ENCODE data around the gene DGCR2.
"Not testable (repeated sequence)": the region's sequence is repeated elsewhere in the genome, so short reads cannot be mapped to it uniquely, and the experiment has no call there.

The DGCR2 gene

GRCh38 chr22:19052941-19053541 is 69.2 kb downstream of the DGCR2 start:
- DNase-seq = no peak
- no peak for TF ChIP-seq POLR2A (IDR thresholded peaks at IDR 0.05; ENCODE audit: low read length)
- TF ChIP-seq GATA1 (IDR thresholded peaks at IDR 0.05; ENCODE audit: low read depth, low read length) = no peak

DNA sequence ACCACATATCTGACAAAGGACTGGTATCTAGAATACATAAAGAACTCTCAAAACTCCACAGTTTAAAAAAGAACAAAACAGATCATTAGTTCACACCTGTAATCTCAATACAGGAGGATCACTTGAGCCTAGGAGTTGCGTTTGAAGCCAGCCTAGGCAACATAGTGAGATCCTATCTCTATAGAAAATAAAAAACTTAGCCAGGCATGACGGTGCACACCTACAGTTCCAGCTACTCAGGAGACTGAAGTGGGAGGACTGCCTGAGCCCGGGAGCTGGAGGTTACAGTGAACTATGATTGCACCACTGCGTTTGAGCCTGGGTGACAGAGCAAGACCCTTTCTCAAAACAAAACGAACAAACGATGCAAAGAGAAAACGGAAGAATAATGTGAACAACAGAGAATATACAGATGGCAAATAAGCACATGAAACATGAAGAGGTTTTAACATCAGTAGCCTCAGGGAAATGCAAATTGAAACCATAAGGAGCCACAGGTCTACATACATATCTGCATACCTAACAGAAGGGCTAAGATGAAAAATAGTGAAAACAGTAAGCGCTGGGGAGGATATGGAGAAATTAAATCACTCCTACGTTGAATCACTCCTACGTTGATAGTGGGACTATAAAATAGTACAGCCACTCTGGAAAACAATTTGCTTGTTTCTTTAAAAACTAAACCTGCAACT is 70.7 kb downstream of the DGCR2 start:
- TF ChIP-seq POLR2A (IDR thresholded peaks at IDR 0.05; ENCODE audit: low read length) = no peak
- no peak for TF ChIP-seq GATA1 (IDR thresholded peaks at IDR 0.05; ENCODE audit: low read depth, low read length)
- DNase-seq = no peak

DNA sequence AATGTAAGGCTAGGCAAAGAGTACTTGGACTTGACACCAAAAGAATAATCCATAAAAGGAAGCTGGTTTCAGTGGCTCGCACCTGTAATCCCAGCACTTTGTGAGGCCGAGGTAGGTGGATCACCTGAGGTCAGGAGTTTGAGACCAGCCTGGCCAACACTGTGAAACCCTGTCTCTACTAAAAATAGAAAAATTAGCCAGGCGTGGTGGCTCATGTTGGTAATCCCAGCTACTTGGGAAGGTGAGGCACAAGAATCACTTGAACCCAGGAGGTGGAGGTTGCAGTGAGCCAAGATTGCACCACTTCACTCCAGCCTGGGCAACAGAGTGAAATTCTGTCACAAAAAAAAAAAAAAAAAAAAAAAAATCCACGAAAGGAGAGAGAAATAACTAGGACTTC is 71.4 kb downstream of the DGCR2 start:
- DNase-seq = not testable (repeated sequence)

DNA sequence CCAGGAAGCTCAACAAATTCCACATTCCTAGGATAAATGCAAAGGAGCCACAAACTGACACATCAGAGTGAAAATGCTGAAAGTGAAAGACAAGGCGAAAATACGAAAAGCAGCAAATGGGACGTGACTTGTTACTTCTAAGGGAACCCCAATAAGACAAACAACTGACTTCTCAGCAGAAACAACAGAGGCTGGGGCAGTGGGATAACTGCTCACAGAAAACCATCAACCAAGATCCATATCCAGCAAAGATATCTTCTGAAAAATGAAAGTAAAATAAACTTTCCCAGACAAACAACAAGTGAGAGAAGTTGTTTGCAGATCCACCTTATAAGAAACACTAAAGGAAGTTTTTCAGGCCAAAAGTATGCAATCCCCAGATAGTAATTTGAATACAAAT is 72.1 kb downstream of the DGCR2 start:
- TF ChIP-seq POLR2A (IDR thresholded peaks at IDR 0.05; ENCODE audit: low read length) = no peak
- no peak for TF ChIP-seq GATA1 (IDR thresholded peaks at IDR 0.05; ENCODE audit: low read depth, low read length)
- no peak for DNase-seq

- TF ChIP-seq POLR2A (IDR thresholded peaks at IDR 0.05; ENCODE audit: low read length) (no peak), GATA1 (IDR thresholded peaks at IDR 0.05; ENCODE audit: low read depth, low read length) (no peak)
- no peak for DNase-seq
Observed at GRCh38 chr22:19048531-19048930, 73.7 kb downstream of the DGCR2 start.

GRCh38 chr22:19047993-19048392 is 74.2 kb downstream of the DGCR2 start:
- no peak for DNase-seq
- no peak for TF ChIP-seq POLR2A (IDR thresholded peaks at IDR 0.05; ENCODE audit: low read length)
- no peak for TF ChIP-seq GATA1 (IDR thresholded peaks at IDR 0.05; ENCODE audit: low read depth, low read length)

DNA sequence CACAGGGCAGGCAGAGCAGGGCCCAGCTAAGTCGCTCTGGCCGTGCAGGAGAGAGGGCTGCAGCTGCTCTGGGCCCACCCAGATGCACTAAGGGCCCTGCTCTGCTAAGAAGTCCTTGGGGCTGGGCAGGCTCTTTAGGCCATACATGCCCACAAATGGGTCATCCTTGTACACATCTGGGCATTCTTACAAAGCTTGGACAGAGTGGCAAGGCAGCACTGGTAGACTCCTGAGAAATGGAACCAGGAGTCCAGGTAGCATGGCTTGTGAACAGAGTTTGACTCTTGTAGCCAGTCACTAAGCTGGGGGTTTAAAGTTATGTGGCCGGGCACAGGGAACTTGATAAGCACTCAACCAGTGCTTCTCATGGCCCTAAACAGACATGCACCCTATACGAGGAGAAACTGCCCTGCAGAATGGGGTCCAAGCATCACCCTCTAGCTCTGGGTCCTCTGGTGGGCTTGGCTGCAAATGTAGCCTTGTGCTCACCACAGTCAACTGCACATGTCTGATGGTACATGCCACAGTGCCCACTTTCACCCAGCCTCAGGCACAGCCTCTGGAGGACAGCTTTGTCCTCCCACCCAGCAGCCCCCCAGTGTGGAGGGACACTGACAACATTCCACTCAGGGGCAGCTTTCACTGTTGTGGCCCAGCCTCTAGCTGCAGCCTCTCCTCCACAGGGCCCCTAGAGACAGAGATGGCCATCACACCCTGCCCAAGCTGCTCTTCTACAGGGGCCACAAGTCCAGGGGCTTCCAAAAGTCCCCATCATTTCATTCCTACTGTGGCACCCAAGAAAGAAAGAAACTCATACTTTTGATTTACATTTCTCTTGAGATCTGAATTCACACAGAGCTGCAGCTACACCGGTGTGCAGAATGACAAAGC is 75.2 kb downstream of the DGCR2 start:
- DNase-seq = no peak
- TF ChIP-seq POLR2A (IDR thresholded peaks at IDR 0.05; ENCODE audit: low read length) = no peak
- no peak for TF ChIP-seq GATA1 (IDR thresholded peaks at IDR 0.05; ENCODE audit: low read depth, low read length)

DNA sequence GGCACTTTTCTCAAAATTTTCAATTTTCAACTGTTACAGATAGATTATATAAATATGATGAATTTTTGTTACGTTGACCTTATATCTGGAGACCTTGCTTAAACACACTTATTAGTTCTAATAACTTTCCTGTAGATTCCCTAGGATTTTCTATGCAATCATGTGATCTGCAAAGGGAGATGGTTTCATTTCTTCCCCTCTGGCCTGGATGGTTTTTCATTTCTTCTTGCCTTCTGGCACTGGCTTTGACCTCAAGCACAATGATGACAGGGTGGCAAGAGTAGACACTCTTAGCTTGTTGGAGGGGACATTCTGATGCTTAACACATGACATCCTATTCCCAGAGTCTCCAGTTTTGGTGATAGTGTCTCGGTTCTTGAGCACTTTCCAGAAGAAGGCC is 75.9 kb downstream of the DGCR2 start:
- no peak for TF ChIP-seq GATA1 (IDR thresholded peaks at IDR 0.05; ENCODE audit: low read depth, low read length)
- TF ChIP-seq POLR2A (IDR thresholded peaks at IDR 0.05; ENCODE audit: low read length) = no peak
- no peak for DNase-seq

DNA sequence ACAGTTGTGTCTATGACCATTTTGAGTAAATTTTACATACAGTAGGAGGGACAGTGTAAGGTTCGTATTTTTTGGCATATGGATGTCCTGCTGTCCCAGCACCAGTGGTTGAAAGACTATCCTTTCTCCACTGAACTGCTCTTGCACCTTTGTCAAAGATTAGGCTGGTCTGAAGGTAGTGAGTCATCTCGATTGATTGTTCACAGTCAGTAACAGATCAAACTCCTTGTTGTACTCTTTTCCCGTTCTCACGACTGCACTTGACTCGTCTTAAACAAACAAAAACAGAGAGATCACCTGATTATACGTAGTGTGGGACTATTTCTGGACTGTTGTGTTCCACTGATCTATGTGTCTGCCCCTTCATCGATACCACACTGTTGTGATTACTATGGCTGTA is 77.1 kb downstream of the DGCR2 start:
- TF ChIP-seq GATA1 (IDR thresholded peaks at IDR 0.05; ENCODE audit: low read depth, low read length) (no peak), POLR2A (IDR thresholded peaks at IDR 0.05; ENCODE audit: low read length) (no peak)
- no peak for DNase-seq

- no peak for TF ChIP-seq GATA1 (IDR thresholded peaks at IDR 0.05; ENCODE audit: low read depth, low read length)
- no peak for TF ChIP-seq POLR2A (IDR thresholded peaks at IDR 0.05; ENCODE audit: low read length)
- no peak for DNase-seq
Observed at GRCh38 chr22:19044381-19044780, 77.8 kb downstream of the DGCR2 start.

DNA sequence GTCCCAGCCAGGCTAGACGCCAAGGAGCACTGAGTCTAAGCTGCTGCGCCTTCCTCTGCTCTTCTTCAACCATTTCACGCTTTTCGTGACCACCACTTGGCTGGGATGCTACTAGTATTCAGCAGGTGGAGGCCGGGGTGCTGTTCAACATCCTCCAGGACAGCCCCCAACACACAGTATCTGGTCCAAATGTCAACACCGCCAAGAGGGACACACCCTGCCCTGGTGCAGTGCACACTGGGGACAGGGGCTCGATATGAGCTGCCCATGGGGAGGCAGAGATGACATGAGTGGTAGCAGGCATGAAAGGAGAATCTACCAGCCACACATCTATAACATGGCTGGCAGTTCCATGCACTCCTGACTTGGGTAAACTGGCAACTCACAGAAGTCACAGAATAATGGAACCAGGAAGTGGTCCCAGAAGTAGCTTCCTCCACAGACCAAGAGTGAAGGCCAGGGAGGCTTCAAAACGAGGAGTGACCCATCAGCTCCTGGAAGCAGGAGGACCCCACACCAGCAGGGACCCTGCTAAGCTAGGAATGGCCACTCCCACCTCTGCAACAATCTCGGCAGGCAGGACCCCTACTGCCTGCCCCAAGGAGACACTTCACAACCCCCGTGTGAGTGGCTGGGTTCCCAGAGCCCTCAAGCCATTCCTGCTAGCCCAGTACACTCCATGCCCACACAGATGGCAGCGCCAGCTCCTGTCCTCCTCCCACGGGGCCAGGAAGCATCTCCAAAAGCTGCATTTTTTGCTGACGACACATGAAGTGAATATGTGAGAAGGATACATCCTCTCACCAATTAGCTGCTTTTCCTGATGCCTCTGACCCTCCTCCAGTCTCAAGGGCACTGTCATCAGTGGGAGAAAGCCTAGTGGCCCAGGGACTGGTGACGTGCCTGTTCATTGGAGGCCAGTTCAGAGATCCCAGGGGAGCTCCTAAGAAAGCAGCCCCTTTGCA is 78.8 kb downstream of the DGCR2 start:
- TF ChIP-seq GATA1 (IDR thresholded peaks at IDR 0.05; ENCODE audit: low read depth, low read length) (no peak), POLR2A (IDR thresholded peaks at IDR 0.05; ENCODE audit: low read length) (no peak)
- DNase-seq = no peak

DNA sequence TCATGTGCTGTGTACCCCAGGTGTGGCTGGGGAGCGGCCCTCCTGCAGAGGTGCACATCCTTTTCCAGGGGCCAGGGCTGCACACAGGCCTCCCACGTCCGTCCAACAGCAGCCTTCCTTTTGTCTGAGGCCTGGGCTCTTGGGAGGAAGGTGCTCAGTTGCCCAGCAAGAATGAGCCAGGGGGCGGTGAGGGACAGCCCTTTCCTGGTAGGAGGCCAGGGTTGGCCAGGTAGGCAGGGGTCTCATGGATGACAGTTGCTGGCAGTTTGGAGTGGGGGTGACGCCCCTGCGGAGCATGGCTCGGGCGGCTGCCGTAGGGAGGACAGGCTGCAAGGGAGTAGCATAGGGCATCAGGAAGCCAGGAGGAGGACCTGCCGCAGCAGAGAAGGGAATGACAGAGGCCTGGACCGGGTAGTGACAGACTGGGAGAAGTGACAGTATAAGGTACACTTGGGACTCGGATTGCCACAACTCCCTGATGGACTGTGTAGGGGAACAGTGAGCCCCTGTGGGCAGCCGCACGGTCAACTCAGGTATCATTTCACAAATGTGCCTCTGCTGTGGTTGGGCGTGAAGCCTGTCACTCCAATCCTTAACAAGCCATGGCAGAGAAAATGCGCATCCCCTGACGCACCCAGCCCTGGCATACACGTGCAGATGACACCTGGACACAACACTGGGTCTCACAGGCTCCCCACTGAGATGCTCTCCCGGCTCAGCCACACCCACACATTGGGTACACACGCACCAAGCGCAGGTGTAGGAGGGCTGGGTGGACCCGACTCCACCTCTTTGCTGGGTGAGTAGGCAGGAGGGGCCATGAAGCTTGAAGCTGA is 79.7 kb downstream of the DGCR2 start:
- TF ChIP-seq GATA1 (IDR thresholded peaks at IDR 0.05; ENCODE audit: low read depth, low read length) = no peak
- no peak for TF ChIP-seq POLR2A (IDR thresholded peaks at IDR 0.05; ENCODE audit: low read length)
- no peak for DNase-seq

DNA sequence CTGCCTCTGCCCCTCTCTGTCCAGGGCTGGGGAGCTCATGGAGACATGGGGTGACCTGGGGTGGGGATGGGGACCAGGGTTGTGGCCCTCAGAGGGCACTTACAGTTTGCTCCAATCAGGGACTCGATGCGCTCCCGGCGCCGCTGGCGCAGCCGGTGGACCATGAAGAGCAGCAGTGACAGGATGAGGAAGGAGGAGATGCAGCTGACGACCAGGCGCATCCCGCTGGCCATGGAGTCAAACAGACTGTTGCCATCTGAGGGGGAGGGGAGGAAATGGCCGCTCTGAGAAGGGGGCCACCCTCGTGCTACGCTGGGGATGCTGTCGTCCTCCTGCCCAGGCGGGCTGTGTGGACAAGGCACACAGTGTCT is 80.5 kb downstream of the DGCR2 start:
- no peak for DNase-seq
- no peak for TF ChIP-seq POLR2A (IDR thresholded peaks at IDR 0.05; ENCODE audit: low read length)
- no peak for TF ChIP-seq GATA1 (IDR thresholded peaks at IDR 0.05; ENCODE audit: low read depth, low read length)

Measured in erythroblast (primary cell).